GM10266 (cell line): ENCODE results near the gene ZNF524.

Experiments
- DNase-seq: peaks from one replicate; pipeline ENCODE4 v3.0.0; 2012; ENCODE audit errors: extremely low spot score
- CTCF ChIP-seq: IDR thresholded peaks from 2 replicates; pipeline ENCODE4 v1.5.1; 2012; ENCODE audit warnings: mild to moderate bottlenecking, low read depth; ENCODE audit not compliant: control insufficient read depth, insufficient read depth; ENCODE audit errors: missing control alignments

Gene ZNF524

GRCh38 chr19:55593096-55593772, 6.9 kb upstream of the ZNF524 start:
- no peak for DNase-seq
- no peak for TF ChIP-seq CTCF

- DNase-seq = no peak
- TF ChIP-seq CTCF = no peak
These were observed 5.0 kb upstream of the ZNF524 start for GRCh38 chr19:55594996-55595545.

DNA sequence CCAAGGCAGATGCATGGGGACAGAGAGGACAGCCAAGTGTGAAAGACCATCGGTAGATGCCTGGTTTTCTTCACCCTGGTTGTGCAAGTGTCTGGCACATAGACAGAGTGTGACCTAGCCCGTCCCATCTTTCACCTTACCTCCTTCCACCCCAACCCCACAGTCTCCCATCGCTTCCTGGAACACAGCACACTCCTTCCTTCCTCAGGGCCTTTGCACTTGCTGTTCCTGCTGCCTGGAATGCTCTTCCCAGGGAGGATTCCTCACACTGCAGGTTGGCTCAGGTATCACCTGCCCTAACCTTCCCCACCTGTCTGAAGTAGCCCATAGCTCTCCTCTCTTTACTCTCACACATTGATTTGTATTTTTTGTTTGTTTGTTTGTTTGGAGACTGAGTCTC, 3.8 kb upstream of the ZNF524 start:
- DNase-seq = no peak

GRCh38 chr19:55597501-55597921, 2.6 kb upstream of the ZNF524 start:
- TF ChIP-seq CTCF = no peak

More for the DNA sequence above, 3.8 kb upstream of the ZNF524 start:
- no peak for TF ChIP-seq CTCF

DNA sequence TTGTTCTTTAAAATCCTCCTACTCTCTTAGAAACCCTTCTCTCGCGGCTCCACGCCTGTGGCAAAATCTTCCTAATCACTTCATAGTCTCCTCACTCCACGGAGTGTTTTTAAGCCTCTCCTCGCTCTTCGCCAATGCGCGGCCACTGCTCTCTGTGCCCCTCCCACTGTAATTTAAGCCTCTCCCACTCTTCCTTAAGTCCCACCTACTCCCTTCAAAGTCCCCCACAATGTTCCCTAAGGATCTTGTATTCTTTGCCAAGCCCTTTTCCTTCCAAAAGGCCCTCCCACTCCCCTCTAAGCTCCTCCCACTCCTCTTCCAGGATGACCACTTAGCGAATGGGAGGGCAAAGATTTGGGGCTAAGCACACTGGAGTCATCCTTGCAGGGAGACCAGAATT, 2.1 kb upstream of the ZNF524 start:
- TF ChIP-seq CTCF = no peak
- no peak for DNase-seq

More at GRCh38 chr19:55597501-55597921, 2.6 kb upstream of the ZNF524 start:
- DNase-seq = no peak

GRCh38 chr19:55598719-55599467, 1.2 kb upstream of the ZNF524 start:
- TF ChIP-seq CTCF = no peak
- DNase-seq = peak; percentile 95

DNA sequence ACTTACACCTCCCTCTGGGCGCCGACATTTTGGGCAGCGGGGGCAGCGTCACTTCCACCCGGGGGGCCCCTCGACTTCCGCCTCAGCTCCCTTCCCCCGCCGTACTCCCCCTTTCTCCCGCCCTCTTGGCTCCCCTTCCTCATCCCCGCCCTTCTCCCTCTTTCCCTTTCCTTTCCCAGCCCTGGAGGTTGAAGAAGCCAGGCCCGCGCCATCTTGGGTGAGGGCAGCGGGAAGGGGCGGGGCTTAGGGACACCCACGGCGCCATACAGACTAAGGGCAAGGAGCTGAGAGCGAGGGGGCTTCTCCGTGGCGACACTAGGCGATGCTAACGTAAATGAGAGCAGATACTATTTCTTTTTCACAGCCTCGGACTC, 633 bp upstream of the ZNF524 start, which contains the start of gene FIZ1:
Gene FIZ1, minus strand, starts transcription at position 50 of the 374 bp plus-strand sequence. CDS start 1,652 bp downstream, outside the sequence.
- TF ChIP-seq CTCF = no peak
- peak; percentile 93 for DNase-seq
